GM21367 (cell line): Measurements from ENCODE around the gene FCRL2.

Experiments
- ATAC-seq: cut with Tn5 transposase; IDR thresholded peaks from one replicate; pipeline ENCODE4 v1.9.1; 2021; ENCODE audit not compliant: unreplicated experiment

The FCRL2 gene

GRCh38 chr1:157776971-157777391 lies at the start of gene FCRL2:
Gene FCRL2, minus strand, starts transcription at chr1:157777132. Its CDS starts 59 bp downstream, at chr1:157777073.
- no peak for ATAC-seq

- no peak for ATAC-seq
These were observed 43.4 kb upstream of the FCRL2 start for GRCh38 chr1:157820299-157820698.

- no peak for ATAC-seq
These were observed 43.0 kb upstream of the FCRL2 start, which contains the start of gene FCRL1 for GRCh38 chr1:157819896-157820295. Gene FCRL1, minus strand, starts transcription at chr1:157820120. Its CDS starts 83 bp downstream, at chr1:157820037.

GRCh38 chr1:157819215-157819614 lies 42.3 kb upstream of the FCRL2 start:
- ATAC-seq = no peak

DNA sequence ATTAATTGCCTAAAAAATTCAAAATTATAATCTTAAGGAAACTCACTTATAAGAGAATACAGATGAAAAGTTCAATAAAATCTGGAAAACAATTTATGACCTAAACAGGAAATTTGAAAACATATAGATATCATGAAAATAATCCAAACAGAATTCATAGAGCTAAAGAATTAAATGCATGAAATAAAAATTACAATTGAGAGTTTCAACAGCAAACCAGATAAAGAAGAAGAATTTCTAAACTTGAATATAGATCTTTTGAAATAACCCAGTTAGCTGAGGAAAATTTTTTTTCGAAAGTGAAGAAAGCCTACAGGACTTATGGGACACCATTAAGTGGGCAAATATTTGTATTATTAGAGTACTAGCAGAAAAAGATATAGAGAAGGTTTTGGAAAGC lies 36.3 kb upstream of the FCRL2 start:
- ATAC-seq = no peak

GRCh38 chr1:157806431-157807149 lies 29.7 kb upstream of the FCRL2 start:
- peak; percentile 83 for ATAC-seq

- no peak for ATAC-seq
These were observed 26.9 kb upstream of the FCRL2 start for GRCh38 chr1:157803851-157804250.

DNA sequence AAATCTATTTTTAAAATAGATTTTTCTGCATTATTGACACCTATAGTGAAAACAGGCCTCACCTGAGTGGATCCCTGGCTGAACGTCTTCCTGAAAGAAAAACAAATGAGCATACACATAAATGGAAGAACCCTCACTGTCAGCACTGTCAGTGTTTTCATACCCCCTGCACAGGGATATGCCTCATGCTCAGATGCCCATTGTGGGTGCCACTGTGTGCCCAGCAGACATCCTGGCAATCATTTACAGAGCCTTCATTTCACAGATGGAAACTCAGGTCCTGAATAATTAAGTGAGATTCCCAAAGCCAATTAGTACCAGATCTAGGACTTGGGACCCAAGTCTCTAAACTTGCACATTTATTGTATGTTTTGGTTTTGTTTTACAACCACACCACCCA lies 23.1 kb upstream of the FCRL2 start:
- no peak for ATAC-seq

GRCh38 chr1:157798211-157798610 lies 21.3 kb upstream of the FCRL2 start:
- no peak for ATAC-seq

GRCh38 chr1:157785248-157785647 lies 8.3 kb upstream of the FCRL2 start:
- no peak for ATAC-seq

- ATAC-seq = no peak
These were observed 7.9 kb upstream of the FCRL2 start for GRCh38 chr1:157784801-157785200.

- no peak for ATAC-seq
These were observed 6.0 kb upstream of the FCRL2 start for GRCh38 chr1:157782931-157783330.

- no peak for ATAC-seq
These were observed 4.1 kb upstream of the FCRL2 start for GRCh38 chr1:157781048-157781447.

- ATAC-seq = no peak
These were observed 1.6 kb downstream of the FCRL2 start for GRCh38 chr1:157775101-157775870.

DNA sequence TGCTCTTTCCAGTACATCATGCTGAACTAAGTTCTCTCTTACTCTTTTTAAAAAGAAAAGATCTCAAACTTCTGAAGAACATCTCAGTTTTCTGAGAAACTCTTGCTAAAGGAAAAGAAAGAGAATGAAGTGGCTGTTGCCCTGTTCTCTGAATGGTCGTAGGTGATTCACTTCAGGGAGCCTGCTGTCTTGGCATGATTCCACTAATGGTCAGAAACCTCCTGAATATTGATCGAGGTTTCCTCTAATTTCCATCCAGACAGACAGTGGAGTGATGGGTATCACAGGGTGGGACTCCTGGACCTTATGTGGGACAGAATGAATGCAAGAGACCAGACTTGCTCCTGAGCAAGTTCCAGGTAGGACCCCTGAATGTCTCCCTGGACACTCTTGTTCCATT lies 2.5 kb downstream of the FCRL2 start:
- ATAC-seq = no peak

DNA sequence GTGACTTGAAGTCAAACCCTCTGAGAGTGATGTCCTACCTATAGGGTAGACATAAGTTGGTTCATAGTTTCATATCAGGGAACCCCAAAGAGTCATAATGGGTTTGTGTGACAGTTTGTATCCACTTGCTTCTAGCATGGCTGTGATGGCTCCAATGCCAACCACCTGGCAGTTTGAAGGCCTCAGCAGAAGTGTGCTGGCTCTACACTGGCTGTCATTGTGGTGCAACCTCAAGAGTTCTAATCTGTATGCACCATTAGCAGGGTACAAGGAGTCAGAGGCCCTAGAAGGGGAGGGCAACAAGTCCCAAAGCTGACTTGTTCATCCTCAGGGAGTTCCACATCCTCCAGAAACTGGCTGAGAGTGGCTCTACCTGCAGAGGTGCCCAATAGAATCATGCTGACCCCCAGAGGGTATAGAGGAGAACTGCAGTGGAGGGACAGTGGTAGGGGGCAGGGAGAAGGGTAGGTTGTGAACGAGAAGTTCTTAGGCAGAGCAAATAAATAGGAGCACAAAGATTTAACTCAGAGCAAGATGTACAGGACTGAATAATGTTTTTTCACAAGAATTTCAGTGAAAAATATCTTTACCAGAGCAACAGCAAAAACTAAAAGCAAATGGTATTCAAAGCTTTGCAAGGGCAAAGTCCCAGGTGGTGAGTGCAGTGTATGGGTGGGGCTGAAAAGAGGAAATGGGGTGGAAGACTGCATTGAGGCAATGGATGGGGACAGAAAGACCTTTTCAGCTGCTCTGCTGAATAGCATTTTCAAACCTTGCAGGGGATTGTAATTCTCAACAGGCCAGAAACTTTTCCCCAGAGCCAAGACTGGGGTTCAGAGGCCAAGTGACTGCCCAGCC lies 3.2 kb downstream of the FCRL2 start:
- peak; percentile 48 for ATAC-seq

DNA sequence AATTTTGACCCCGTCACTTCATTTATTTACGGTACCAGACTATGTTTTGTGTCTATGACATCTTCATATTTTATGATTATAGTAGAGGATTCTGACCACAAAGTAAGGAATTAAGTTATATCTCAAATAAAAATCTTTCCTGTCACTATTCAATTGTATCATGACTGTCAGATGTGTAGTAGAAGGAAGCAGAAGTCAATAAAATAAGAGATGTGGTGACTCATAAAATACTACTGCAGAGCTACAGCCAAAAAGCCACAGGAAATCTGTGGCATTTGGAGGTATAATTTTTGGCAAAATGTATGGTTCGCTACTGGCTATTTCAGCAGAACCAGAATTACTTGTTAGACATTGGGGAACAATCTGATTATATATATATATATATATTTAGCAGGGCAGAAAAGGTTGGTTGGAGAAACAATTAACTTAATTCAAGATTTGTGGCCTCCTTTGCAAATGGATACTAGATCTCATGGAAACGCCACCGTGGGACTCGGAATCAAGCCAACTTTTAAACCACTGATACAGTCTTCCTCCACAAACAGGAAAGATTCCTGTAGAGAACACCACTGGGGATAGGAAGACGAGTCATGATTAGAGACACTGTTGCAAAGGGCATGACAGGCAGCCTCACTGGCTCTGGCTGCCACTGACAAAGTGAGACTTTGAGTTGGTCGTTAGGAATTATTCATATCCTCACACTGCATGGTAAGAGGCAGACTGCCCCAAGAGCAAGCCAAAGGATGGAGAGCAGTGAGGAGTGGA lies 5.1 kb downstream of the FCRL2 start:
- ATAC-seq = no peak

- ATAC-seq = no peak
These were observed 6.4 kb downstream of the FCRL2 start for GRCh38 chr1:157770442-157771043.

GRCh38 chr1:157766792-157767191 lies 10.1 kb downstream of the FCRL2 start:
- ATAC-seq = no peak

DNA sequence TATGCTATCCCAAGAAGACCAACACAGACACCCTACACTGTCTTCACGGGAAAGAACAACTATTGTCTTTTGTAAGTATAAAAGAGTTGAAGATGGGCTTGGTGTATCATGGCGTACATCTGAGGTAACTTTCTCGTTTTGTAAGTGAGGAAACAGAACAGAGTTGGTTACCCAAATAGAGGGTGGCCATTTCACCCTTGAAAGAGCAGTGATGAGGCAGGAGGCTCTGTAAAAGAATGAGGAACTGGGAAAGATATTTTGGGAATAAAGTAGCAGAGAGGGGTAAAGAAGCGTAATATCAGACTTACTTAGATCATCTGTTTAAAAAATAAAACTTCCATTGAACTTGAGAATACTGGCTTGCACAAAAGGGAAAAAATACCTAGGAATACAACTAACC lies 18.9 kb downstream of the FCRL2 start:
- ATAC-seq = no peak
